Measurements from ENCODE around the gene ZNF627.
"Not testable (repeated sequence)": the region's sequence is repeated elsewhere in the genome, so short reads cannot be mapped to it uniquely, and the experiment has no call there.

ZNF627 gene

DNA sequence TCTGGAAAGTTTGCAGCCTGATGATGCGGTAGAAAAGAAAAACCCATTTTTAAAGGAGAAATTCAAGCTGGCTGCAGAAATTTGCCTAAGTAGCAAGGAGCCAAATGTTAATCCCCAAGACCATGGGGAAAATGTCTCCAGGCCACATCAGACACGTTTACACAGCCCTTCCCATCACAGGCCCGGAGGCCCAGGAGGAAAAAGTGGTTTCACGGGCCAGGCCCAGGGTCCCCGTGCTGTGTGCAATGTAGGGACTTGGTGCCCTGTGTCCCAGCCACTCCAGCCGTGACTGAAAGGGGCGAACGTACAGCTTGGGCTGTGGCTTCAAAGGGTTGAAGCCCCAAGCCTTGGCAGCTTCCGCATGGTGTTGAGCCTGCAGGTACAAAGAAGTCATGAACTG is 35.9 kb downstream of the ZNF627 start:
- no peak for DNase-seq

DNA sequence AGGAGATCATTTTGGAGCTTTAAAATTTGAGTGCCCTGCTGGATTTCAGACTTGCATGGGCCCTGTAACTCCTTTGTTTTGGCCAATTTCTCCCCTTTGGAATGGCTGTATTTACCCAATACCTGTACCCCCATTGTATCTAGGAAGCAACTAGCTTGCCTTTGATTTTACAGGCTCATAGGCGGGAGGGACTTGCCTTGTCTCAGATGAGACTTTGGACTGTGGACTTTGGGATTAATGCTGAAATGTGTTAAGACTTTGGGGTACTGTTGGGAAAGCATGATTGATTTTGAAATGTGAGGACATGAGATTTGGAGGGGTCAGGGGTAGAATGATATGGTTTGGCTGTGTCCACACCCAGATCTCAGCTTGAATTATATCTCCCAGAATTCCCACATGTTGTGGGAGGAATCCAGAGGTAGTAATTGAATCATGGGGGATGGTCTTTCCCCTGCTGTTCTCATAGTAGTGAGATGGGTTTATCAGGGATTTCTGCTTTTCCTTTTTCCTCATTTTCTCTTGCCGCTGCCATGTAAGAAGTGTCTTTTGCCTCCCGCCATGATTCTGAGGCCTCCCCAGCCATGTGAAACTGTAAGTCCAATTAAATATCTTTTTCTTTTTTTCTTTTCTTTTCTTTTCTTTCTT is 36.9 kb downstream of the ZNF627 start:
- not testable (repeated sequence) for DNase-seq

DNA sequence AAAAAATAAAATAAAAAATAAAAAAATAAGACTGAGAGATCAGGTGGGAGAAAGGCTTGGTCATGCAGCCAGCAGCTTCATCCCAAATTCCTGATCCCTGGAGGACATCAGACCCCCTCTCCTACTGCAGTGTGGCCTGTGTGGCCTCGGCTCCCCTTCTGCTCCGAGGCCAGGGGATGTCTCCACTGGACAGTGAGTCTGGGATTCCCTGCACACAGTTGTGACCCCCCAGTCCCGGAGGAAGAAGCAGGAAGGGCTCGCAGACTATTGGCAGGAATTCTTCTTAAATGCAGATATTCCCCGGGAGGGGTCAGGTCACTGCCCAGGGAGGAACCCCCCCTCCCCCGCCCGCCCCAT is 41.9 kb downstream of the ZNF627 start:
- no peak for DNase-seq

DNA sequence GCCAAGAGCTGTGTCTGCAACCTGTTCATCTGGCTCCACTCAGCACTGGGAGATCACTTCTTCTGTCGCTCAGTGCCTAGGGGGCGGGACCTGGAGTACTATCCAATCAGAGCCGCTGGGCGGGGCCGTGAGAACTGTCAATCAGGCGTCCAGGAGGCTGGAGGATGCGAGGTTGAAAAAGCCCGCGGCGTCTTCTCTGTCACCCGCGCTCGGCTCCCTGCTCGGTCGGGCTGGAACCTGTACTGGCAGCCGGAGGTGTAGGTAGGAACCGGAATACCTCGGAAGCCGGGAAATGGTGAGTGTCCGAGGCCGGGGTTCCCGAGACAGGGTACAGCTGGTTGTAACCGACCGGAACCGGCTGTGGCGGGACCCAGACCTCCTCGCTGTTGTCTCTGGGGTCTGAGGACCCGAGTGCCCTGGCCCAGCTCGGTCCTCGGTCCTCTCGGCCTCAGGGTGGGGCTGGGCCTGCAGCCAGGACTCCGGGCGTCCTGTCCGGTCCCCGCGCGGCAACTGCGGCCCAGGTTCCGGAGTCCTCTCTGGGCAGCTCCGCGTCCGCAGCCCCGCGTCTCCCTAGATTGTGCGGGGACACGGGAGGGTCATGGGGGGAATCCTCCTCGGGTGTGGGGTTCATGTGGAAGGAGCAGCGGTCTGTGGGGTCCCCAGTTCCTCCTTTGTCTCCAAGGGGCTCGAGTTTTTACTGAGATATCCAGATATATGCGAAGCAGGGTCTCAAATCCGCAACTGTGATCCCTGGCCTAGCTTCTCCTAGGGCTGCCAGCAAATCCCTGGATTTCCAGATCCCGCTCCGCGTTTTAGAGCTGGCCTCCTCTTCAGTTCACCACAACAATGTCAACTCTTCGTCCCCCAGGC is 42.6 kb downstream of the ZNF627 start:
- DNase-seq = no peak

DNA sequence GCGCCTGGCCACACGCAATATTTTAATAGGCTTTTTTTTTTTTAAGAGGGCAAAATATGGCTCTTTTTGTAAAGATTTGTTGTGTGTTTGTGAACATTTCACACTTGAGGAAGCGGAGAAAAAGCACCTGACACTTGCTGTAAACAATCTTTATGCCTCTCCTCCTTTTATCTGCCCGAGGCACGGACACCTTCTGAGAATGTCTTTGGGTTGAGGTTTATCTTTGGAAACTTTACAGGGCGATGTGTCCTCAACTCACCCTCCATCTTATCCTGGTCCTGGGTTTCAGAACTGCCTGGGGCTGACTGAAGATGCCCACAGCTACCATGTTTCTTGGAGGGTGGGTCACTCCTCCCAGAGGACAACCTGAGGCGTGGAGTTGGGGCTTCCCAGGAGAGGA is 44.0 kb downstream of the ZNF627 start:
- DNase-seq = no peak

DNA sequence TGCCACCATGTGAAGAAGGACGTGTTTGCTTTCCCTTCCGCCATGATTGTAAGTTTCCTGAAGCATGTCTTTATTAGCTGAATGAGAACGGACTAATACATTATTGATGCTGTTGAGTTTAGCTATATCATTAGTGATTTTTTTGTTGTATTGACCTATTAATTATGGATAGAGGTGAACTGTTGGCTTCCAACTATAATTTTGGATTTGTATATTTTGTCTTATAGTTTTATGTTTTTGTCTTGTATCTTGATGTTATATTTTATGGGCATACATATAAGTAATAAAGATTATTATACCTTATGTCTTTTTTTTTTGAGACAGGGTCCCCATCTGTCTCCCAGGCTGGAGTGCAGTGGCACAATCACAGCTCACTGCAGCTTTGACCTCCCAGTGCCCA is 45.6 kb downstream of the ZNF627 start:
- DNase-seq = no peak

DNA sequence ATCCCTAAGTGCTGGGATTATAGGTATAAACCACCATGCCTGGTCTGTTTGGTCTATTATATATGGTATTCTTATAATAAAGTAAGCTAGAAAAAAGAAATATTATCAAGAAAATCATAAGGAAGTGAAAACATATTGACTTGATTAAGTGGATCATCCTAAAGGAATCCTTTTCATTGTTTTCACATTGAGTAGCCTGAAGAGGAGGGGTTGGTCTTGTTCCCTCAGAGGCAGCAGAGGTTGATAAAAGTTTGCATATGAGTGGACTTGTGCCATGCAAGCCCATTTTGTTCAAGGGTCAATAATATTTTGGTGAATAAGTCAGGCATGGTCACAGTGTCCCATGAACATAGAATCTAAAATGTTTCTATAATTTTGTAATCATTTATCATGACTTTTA is 52.7 kb downstream of the ZNF627 start:
- DNase-seq = no peak

DNA sequence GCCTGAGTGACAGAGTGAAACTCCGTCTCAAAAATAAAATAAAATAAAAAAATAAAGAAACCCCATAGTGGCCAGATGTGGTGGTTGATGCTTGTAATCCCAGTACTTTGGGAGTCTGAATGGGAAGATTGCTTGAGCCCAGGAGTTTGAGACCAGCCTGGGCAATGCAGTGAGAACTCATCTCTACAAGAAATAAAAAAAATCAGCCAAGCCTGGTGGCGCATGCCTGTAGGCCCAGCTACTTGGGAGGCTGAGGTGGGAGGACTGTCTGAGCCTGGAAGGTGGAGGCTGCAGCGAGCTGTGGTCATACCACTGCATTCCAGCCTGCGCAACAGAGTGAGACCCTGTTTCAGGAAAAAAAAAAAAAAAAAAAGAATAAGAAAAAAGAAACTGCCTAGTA is 53.8 kb downstream of the ZNF627 start:
- DNase-seq = no peak

DNA sequence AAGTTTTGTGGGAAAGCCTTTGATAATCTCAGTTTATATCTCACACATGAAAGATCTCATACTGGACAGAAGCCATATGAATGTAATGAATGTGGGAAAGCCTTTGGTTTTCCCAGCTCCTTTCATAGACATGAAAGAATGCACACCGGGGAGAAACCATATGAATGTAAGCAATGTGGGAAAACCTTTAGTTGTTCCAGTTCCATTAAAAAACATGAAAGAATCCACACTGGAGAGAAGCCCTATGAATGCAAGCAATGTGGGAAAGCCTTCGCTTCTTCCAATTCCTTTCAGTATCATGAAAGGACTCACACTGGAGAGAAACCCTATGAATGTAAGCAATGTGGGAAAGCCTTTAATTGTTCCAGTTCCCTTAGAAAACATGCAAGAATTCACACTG is 54.8 kb downstream of the ZNF627 start:
- no peak for DNase-seq

DNA sequence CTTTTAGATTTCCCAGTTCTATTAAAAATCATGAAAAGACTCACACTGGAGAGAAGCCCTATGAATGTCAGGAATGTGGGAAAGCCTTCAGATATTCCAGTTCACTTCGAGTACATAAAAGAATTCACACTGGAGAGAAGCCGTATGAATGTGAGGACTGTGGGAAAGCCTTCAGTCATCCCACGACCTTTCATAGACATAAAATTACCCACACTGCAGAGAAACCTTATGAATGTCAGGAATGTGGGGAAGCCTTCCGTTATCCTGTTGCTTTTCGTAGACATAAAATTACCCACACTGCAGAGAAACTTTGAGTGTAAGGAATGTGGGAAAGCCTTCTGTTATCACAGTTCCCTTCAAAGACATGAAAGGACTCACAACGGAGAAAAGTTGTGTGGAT is 55.2 kb downstream of the ZNF627 start:
- DNase-seq = no peak

DNA sequence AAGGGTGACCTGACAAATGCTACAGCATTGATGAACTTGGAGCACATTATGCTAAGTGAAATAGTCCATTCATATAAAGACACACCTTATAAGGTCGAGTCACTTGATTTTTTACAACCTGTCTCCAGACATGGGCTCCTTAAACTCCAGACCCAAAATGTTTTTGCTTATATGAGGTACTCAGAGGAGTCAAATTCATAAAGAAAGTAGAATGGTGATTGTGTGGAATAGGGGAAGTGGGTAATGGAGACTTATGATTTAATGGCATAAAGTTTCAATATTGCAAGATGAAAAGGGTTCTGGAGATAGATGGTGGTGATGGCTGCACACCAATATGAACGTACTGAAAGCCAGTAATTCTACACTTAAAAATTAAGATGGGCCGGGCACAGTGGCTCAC is 59.3 kb downstream of the ZNF627 start:
- no peak for DNase-seq

DNA sequence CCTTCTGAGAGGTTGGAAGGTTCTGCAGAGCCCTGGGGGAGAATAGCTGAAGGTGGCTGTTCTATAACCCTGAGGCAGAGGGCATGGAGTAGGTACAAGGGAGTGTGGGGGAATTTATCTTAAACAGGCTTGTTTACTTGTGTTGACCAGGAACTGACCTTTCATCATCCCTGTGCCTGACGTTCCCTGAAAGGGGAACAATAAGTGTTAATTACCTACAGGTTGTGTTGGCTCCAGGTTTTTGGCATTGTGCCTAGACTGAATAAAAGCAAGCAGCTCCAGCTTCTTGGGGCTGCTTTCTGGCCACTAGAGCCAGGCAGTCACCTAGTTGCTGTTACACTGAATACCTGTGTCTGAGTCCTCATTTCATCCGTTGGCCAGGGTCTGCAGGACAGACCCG is 60.0 kb downstream of the ZNF627 start:
- no peak for DNase-seq

DNA sequence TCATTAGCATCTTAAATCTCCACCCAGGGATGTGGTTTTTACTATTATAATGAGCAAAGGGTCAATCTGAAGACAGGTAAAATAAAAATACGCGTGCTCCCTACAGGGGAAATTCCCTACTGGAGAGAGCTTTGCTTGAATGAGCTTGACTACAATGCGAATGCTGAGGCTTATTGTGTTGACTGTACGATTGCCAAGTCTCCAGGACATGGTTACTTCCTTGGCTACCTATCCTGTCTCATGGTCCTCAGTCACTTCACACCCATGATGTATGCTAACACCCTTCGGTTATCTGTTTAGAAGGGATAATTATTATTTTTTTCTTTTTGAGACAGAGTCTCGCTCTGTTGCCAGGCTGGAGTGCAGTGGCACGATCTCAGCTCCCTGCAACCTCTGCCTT is 61.7 kb downstream of the ZNF627 start:
- DNase-seq = no peak

DNA sequence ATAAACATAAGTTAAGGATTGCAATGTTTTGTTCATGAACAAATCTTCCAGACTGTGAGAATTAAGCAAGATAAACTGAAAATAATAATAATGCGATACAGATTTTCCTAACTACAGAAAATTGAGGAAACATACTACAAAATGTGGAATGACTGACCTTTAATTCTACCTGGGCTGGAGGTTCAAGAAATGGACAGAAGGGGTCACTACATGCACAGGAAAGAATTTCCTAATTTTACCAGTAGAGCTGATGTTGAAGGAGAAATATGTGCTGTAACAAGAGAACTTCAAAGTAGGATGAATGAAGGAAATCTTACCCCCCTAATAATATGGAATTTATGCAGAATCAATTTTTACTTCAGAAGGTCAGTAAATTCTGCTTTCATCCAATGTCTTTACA is 62.3 kb downstream of the ZNF627 start:
- no peak for DNase-seq

DNA sequence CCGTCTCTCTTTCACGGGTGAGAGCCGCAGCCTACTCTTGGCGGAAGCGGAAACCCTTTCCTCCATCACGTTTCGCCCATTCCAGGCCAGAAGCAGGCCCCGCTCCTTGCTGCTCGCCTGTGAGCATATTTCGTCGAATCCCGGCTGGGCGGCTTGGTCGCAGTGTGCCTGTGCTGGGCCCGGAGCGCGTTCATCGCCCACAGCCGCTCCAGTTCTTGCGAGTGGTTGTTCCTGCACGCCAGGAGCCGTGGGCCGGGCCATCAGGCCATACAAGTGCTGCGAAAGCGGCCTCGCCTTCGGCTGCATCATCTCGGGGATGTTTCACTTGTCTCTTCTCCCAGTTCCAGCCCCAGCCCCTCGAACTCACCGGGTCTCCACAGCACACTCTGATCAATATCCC is 65.0 kb downstream of the ZNF627 start:
- no peak for DNase-seq

DNA sequence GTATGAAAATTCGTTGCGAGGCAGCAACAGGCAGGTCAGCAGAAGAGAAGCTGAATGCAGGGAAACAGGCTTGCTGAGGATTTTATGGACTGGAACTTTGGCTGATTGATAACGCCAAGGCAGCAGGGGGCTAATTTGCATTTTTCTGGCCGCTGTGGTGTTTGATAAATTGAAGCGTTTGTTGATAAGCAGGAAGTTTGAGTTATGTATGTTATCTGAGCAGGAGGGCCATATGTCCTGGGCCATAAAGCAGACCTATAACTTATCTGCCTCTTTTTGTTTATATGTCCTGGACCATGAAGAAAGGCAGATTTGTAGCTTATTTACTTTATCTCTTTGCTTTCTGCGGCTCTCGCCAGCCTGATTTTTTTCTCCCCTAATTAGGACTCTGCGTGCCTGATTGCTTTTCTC is 65.9 kb downstream of the ZNF627 start:
- DNase-seq = no peak

Data from SIG-M5 (cell line).